Endothelial cell of umbilical vein (primary cell): ENCODE measurements around the gene RFC5.

Source experiments
- JUN ChIP-seq: IDR thresholded peaks from 2 replicates; pipeline ENCODE4 v1.6.1; 2011; ENCODE audit warnings: borderline replicate concordance, low read depth; ENCODE audit not compliant: insufficient read length, insufficient read depth
- POLR2A ChIP-seq: IDR thresholded peaks from 2 replicates; pipeline ENCODE4 v1.6.1; 2012; ENCODE audit warnings: low read depth, mild to moderate bottlenecking, control low read depth, low read length
- POLR2AphosphoS5 ChIP-seq: IDR thresholded peaks from 2 replicates; pipeline ENCODE4 v1.6.1; 2012; ENCODE audit warnings: low read depth, mild to moderate bottlenecking, control low read depth, low read length, moderate library complexity; ENCODE audit not compliant: insufficient read depth
- TF ChIP-seq, protein P1 (sequence below), 2 donors: IDR thresholded peaks; 1 replicate in 1 of 2; 2 replicates in 1 of 2; pipeline ENCODE4 v1.5.1; 2011; ENCODE audit warnings: low read length in 2 of 2, mild to moderate bottlenecking in 2 of 2, moderate library complexity in 2 of 2, control low read depth in 1 of 2, inconsistent platforms in 1 of 2, low read depth in 1 of 2; ENCODE audit not compliant: insufficient read depth in 1 of 2; ENCODE audit errors: extremely low read depth in 1 of 2

DNA sequence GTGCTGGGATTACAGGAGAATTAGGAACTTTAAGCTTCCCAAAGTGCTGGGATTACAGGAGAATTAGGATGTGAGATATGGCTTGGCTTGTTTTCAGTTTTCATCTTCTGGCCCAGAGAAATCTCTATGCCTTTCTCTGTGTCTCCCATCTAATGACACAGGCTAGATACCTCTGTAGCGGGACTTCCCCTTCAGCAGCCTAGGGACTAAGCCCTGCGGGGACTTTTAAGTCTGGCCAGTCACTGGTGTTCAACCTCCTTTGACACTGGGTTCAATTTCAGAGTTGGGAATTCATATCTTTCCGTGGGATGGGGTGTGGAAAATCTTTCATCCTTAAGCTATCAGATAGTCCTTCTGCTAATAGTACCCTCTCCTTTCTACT, 6.2 kb downstream of the RFC5 start:
- TF ChIP-seq, protein P1, sequence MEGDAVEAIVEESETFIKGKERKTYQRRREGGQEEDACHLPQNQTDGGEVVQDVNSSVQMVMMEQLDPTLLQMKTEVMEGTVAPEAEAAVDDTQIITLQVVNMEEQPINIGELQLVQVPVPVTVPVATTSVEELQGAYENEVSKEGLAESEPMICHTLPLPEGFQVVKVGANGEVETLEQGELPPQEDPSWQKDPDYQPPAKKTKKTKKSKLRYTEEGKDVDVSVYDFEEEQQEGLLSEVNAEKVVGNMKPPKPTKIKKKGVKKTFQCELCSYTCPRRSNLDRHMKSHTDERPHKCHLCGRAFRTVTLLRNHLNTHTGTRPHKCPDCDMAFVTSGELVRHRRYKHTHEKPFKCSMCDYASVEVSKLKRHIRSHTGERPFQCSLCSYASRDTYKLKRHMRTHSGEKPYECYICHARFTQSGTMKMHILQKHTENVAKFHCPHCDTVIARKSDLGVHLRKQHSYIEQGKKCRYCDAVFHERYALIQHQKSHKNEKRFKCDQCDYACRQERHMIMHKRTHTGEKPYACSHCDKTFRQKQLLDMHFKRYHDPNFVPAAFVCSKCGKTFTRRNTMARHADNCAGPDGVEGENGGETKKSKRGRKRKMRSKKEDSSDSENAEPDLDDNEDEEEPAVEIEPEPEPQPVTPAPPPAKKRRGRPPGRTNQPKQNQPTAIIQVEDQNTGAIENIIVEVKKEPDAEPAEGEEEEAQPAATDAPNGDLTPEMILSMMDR (IDR thresholded peaks at IDR 0.05; ENCODE audit: extremely low read depth in 1 of 2, insufficient read depth in 1 of 2, low read depth in 1 of 2, low read length in 2 of 2) = no peak
- TF ChIP-seq POLR2A = no peak
- no peak for TF ChIP-seq JUN
- TF ChIP-seq POLR2AphosphoS5 = no peak
